GM12878 (cell line): ENCODE results near the gene MAP2K2. TPM values are rescaled to one million over a fixed set of nuclear protein-coding genes. Genes with fewer than 3 reads are reported as not detected.

Experiments
- ASH2L ChIP-seq: fragments of 300-600, 200-600 bp; sonication (generic); IDR thresholded peaks from 2 replicates; pipeline ENCODE4 v1.6.1; 2017; ENCODE audit warnings: low read depth, mild to moderate bottlenecking, borderline replicate concordance
- BMI1 ChIP-seq: fragments of 450-650 bp; IDR thresholded peaks from 2 replicates; pipeline ENCODE4 v1.6.1; 2016; ENCODE audit warnings: mild to moderate bottlenecking, moderate library complexity, borderline replicate concordance
- BRCA1 ChIP-seq: IDR thresholded peaks from 2 replicates; pipeline ENCODE4 v1.6.1; 2011; ENCODE audit warnings: low read depth, low read length, improper control_type of control experiment
- CREB1 ChIP-seq: IDR thresholded peaks from 2 replicates; pipeline ENCODE4 v1.6.1; 2012; ENCODE audit warnings: low read depth, mild to moderate bottlenecking, inconsistent platforms
- EED ChIP-seq: sonication (generic); IDR thresholded peaks from 2 replicates; pipeline ENCODE4 v1.6.1; 2016; ENCODE audit warnings: antibody characterized with exemption, low read depth
- GATAD2B ChIP-seq: fragments of 450-650 bp; conservative IDR thresholded peaks from 2 replicates; pipeline ENCODE4 v1.6.1; 2017; ENCODE audit warnings: low read depth, mild to moderate bottlenecking, moderate library complexity
- IKZF2 ChIP-seq, 2 experiments: fragments of 450-650 bp; IDR thresholded peaks; 2 replicates each; pipeline ENCODE4 v1.6.1; 2017; ENCODE audit warnings: mild to moderate bottlenecking in 2 of 2, moderate library complexity in 2 of 2
- IRF4 ChIP-seq: IDR thresholded peaks from 2 replicates; pipeline ENCODE4 v1.6.1; 2011; ENCODE audit warnings: low read depth, low read length
- JUND ChIP-seq: IDR thresholded peaks from 2 replicates; pipeline ENCODE4 v1.6.1; 2012; ENCODE audit warnings: low read depth, mild to moderate bottlenecking, low read length, improper control_type of control experiment, moderate library complexity
- KDM1A ChIP-seq: fragments of 200-600 bp; sonication (generic); IDR thresholded peaks from 2 replicates; pipeline ENCODE4 v1.6.1; 2016; ENCODE audit warnings: borderline replicate concordance
- KLF5 ChIP-seq: fragments of 450-650 bp; IDR thresholded peaks from 2 replicates; pipeline ENCODE4 v1.6.1; 2014; ENCODE audit warnings: mild to moderate bottlenecking; ENCODE audit not compliant: partially characterized antibody
- LARP7 ChIP-seq: fragments of 450-650 bp; IDR thresholded peaks from 2 replicates; pipeline ENCODE4 v1.6.1; 2017; ENCODE audit warnings: mild to moderate bottlenecking
- MXI1 ChIP-seq: fragments of 150-350 bp; IDR thresholded peaks from 2 replicates; pipeline ENCODE4 v1.6.1; 2011; ENCODE audit warnings: low read depth, mild to moderate bottlenecking, inconsistent platforms, low read length, improper control_type of control experiment
- NBN ChIP-seq: fragments of 450-650 bp; IDR thresholded peaks from 2 replicates; pipeline ENCODE4 v1.6.1; 2016
- NFIC ChIP-seq: IDR thresholded peaks from 2 replicates; pipeline ENCODE4 v1.6.1; 2012; ENCODE audit warnings: low read depth, mild to moderate bottlenecking, inconsistent platforms, low read length, moderate library complexity
- NR2C1 ChIP-seq: fragments of 450-650 bp; IDR thresholded peaks from 2 replicates; pipeline ENCODE4 v1.6.1; 2017; ENCODE audit warnings: antibody characterized with exemption, mild to moderate bottlenecking, moderate library complexity
- POLR2AphosphoS5 ChIP-seq: IDR thresholded peaks from 2 replicates; pipeline ENCODE4 v1.6.1; 2011; ENCODE audit warnings: mild to moderate bottlenecking, low read length, inconsistent platforms
- POU2F2 ChIP-seq: IDR thresholded peaks from 3 replicates; pipeline ENCODE4 v1.6.1; 2011; ENCODE audit warnings: low read depth, mild to moderate bottlenecking, low read length, borderline replicate concordance
- RBBP5 ChIP-seq: fragments of 200-600 bp; sonication (generic); conservative IDR thresholded peaks from 2 replicates; pipeline ENCODE4 v1.6.1; 2016
- RCOR1 ChIP-seq: conservative IDR thresholded peaks from 2 replicates; pipeline ENCODE4 v1.6.1; 2012; ENCODE audit warnings: low read depth, low read length, improper control_type of control experiment
- RUNX3 ChIP-seq: IDR thresholded peaks from 2 replicates; pipeline ENCODE4 v1.6.1; 2012; ENCODE audit warnings: low read length, inconsistent platforms
- SP1 ChIP-seq: IDR thresholded peaks from one replicate; pipeline ENCODE4 v1.6.1; 2011; ENCODE audit warnings: low read depth, low read length
- SRF ChIP-seq, 2 experiments: IDR thresholded peaks; 2 replicates each; pipeline ENCODE4 v1.6.1; 2011; ENCODE audit warnings: low read depth in 2 of 2, low read length in 2 of 2, mild to moderate bottlenecking in 1 of 2, moderate library complexity in 1 of 2
- SUPT20H ChIP-seq: IDR thresholded peaks from 2 replicates; pipeline ENCODE4 v1.6.1; 2011; ENCODE audit warnings: low read depth, mild to moderate bottlenecking, low read length, moderate library complexity, borderline replicate concordance; ENCODE audit not compliant: control insufficient read depth
- TAF1 ChIP-seq: IDR thresholded peaks from 2 replicates; pipeline ENCODE4 v1.6.1; 2011; ENCODE audit warnings: mild to moderate bottlenecking, low read depth, low read length, borderline replicate concordance
- ZNF274 ChIP-seq: IDR thresholded peaks from one replicate; pipeline ENCODE4 v1.8.0; 2011; ENCODE audit not compliant: insufficient read length, insufficient read depth
- ZNF687 ChIP-seq: fragments of 450-650 bp; IDR thresholded peaks from 2 replicates; pipeline ENCODE4 v1.6.1; 2017; ENCODE audit warnings: mild to moderate bottlenecking, moderate library complexity
- ZZZ3 ChIP-seq: IDR thresholded peaks from 2 replicates; pipeline ENCODE4 v1.6.1; 2011; ENCODE audit warnings: low read depth; ENCODE audit not compliant: control insufficient read depth, insufficient read length
- polyA plus RNA-seq, 11 experiments: library from polyadenylated mRNA; depleted of rRNA in 4 of 11; unstranded in 6 of 11; stranded (reverse) in 5 of 11; fragments of >200 nt; fragmentation: Nextera tagmentation in 4 of 11; fragmentation: Illumina TruSeq in 1 of 11; extraction: Ambion mirVana in 4 of 11; extraction: Trizol in 1 of 11; gene quantifications; 1 replicate in 1 of 11; 2 replicates in 10 of 11; pipeline versions ENCODE4 v1.2.1 to v1.2.3, GENCODE V29; 2011 to 2016; ENCODE audit warnings: inconsistent platforms in 2 of 11, missing spikeins in 2 of 11, low read depth in 1 of 11
- total RNA-seq, 4 experiments: library from RNA; depleted of rRNA in 3 of 4; stranded (reverse); fragments of >200 nt in 3 of 4; fragmentation: Illumina TruSeq in 1 of 4; extraction: Trizol in 1 of 4; gene quantifications; 2 replicates each; pipeline versions ENCODE4 v1.2.1 to v1.2.3, GENCODE V29; 2013 to 2021
- TF ChIP-seq, protein P1 (sequence below): fragments of 450-650 bp; conservative IDR thresholded peaks from 2 replicates; pipeline ENCODE4 v1.6.1; 2017; ENCODE audit warnings: mild to moderate bottlenecking, moderate library complexity

Gene MAP2K2
- total and polyA plus RNA-seq, 10 of the 15 experiments (the other 5 are each of a cell fraction or from before 2014, with no cell fraction given) = 1.00 to 210 (median 53.5) TPM

DNA sequence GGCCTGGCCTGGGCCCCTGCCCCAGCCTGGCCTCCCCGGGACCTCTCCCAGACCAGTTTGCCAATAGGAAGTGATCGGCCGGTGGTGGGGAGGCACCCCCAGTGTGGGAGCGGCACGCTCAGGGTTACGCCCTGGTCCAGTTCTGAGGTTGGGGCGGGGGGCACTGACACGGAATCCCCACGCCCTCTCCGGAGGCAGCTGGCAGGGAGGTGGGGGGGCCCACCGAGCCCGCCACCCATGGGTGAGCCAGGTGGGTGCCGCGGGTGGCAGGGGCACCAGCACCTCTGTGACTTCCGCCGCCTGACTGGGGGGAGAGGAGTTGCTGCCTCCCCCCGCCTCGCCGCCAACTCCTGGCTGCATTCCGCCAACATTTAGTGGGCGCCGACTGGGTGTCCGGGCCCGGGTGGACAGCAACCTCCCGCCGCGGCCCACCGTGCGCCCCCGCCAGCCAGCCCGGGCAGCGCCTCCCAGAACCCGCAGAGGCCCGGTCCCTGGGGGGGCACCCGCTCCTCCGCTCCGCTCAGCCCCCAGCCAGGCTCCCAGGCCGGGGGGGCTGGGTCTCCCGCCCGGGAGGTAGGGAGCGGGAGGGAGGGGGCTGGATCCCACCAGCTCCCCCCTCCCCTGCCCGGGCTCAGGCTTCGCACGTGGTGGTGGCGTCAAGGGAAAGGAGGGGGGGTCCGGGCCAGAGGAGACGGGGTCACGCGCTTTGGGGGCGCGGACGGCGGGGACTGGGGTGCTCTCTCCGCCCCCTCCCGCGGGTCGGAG lies 59.2 kb downstream of the MAP2K2 start (continued):
- no peak for TF ChIP-seq CREB1
- TF ChIP-seq JUND = no peak
- TF ChIP-seq MXI1 = peak; percentile 74
- TF ChIP-seq TAF1 = no peak
- TF ChIP-seq SP1 = no peak
- TF ChIP-seq ZZZ3 = no peak
- no peak for TF ChIP-seq EED
- no peak for TF ChIP-seq ZNF274
- no peak for TF ChIP-seq IKZF2 (IDR thresholded peaks at IDR 0.05)
- TF ChIP-seq LARP7 = peak; percentile 58; the same call in 1 of the 2 replicates
- no peak for TF ChIP-seq BMI1
- TF ChIP-seq NFIC = no peak
- TF ChIP-seq POLR2AphosphoS5 = peak; percentile 32
- no peak for TF ChIP-seq BRCA1
- no peak for TF ChIP-seq ZNF687
- TF ChIP-seq KLF5 = no peak
- TF ChIP-seq KDM1A = no peak
- no peak for TF ChIP-seq ASH2L
- no peak for TF ChIP-seq RBBP5
- no peak for TF ChIP-seq SUPT20H
- TF ChIP-seq NBN = no peak
- peak; percentile 71; the same call in 1 of the 2 replicates for TF ChIP-seq GATAD2B
- no peak for TF ChIP-seq SRF (IDR thresholded peaks at IDR 0.05; ENCODE audit: low read depth in 2 of 2, low read length in 2 of 2)
- TF ChIP-seq RUNX3 = no peak
- no peak for TF ChIP-seq RCOR1
- TF ChIP-seq, protein P1, sequence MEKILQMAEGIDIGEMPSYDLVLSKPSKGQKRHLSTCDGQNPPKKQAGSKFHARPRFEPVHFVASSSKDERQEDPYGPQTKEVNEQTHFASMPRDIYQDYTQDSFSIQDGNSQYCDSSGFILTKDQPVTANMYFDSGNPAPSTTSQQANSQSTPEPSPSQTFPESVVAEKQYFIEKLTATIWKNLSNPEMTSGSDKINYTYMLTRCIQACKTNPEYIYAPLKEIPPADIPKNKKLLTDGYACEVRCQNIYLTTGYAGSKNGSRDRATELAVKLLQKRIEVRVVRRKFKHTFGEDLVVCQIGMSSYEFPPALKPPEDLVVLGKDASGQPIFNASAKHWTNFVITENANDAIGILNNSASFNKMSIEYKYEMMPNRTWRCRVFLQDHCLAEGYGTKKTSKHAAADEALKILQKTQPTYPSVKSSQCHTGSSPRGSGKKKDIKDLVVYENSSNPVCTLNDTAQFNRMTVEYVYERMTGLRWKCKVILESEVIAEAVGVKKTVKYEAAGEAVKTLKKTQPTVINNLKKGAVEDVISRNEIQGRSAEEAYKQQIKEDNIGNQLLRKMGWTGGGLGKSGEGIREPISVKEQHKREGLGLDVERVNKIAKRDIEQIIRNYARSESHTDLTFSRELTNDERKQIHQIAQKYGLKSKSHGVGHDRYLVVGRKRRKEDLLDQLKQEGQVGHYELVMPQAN = no peak
- no peak for TF ChIP-seq NR2C1
- no peak for TF ChIP-seq IRF4
- no peak for TF ChIP-seq POU2F2
